ENCODE measurements around the gene NSMCE3.

GRCh38 chr15:29225534-29226234, 43.9 kb downstream of the NSMCE3 start:
- TF ChIP-seq EZH2 (IDR thresholded peaks at IDR 0.05; ENCODE audit: borderline replicate concordance, low read depth, low read length) (no peak), CEBPB (tag; IDR thresholded peaks at IDR 0.05) (no peak)

Measured in K562 (cell line).